GM18909 (cell line): ENCODE data around the gene NLRX1.
"Not testable (repeated sequence)": the region's sequence is repeated elsewhere in the genome, so short reads cannot be mapped to it uniquely, and the experiment has no call there.

Experiments used
- ATAC-seq: cut with Tn5 transposase; IDR thresholded peaks from one replicate; pipeline ENCODE4 v1.9.1; 2021; ENCODE audit warnings: mild to moderate bottlenecking; ENCODE audit not compliant: unreplicated experiment, poor library complexity

NLRX1 gene

GRCh38 chr11:119180729-119181676 lies 12.5 kb downstream of the NLRX1 start:
- ATAC-seq = no peak

GRCh38 chr11:119181677-119182412 lies 13.3 kb downstream of the NLRX1 start:
- no peak for ATAC-seq

- ATAC-seq = not testable (repeated sequence)
Observed at GRCh38 chr11:119184399-119184798, 15.9 kb downstream of the NLRX1 start.

GRCh38 chr11:119185981-119186634 lies 17.6 kb downstream of the NLRX1 start:
- ATAC-seq = no peak

DNA sequence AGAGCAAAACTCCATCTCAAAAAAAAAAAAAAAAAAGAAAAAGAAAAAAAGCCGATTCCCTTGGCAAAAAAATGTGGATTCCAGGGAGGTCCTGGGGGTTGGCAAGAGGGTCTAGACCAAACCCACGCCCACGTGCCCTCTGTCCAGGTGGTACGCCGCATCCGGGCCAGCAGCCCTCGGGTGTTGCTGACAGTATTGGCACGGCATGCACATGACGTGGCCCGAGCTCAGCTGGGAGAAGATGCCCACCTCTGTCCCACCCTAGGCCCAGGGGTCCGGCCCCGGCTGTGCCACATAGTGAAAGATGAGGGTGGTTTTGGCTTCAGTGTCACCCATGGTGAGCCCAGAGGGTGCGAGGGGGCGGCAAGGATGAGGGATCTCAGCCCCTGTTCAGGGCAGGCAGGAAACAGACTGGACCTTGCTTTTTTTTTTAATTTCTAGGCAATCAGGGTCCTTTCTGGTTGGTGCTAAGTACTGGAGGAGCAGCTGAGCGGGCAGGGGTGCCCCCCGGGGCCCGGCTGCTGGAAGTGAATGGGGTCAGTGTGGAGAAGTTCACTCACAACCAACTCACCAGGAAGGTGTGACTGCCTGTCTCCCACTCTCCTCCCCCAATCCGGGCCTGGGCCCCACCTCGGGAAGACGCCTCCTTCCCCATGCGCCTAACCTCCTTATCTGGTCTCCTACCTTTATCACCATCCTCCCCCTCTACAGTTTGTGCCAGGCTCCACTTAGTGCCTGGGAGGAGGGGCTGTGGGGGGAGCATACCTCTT lies 18.8 kb downstream of the NLRX1 start:
- no peak for ATAC-seq

- ATAC-seq = no peak
Observed at GRCh38 chr11:119188067-119188466, 19.5 kb downstream of the NLRX1 start.

DNA sequence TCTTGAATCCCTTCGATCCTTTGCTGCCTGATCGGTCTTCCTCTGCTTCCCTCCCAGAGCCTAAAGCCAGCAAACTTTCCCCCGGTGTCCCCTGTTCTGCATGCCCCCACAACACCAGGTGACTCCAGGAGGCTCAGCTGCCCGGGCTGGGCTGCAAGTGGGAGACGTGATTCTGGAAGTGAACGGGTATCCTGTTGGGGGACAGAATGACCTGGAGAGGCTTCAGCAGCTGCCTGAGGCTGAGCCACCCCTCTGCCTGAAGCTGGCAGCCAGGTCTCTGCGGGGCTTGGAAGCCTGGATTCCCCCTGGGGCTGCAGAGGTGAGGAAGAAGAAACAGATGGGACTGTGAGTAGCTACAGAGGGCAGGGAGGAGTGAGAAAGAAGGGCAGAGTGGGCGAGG lies 20.4 kb downstream of the NLRX1 start:
- no peak for ATAC-seq

- no peak for ATAC-seq
Observed at GRCh38 chr11:119189393-119189792, 20.9 kb downstream of the NLRX1 start.

GRCh38 chr11:119190531-119190930 lies 22.0 kb downstream of the NLRX1 start:
- no peak for ATAC-seq

DNA sequence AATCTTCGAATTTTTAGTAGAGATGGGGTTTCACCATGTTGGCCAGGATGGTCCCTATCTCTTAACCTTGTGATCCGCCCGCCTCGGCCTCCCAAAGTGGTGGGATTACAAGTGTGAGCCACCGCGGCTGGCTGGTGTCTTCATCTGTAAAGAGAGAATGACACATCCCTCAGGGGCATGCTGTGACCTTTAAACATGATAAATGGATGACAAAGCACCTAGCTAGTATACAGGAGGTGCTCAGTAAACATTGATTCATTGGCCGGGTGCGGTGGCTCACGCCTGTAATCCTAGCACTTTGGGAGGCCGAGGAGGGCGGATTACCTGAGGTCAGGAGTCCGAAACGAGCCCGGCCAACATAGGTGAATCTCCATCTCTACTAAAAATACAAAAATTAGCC lies 22.7 kb downstream of the NLRX1 start:
- ATAC-seq = not testable (repeated sequence)

DNA sequence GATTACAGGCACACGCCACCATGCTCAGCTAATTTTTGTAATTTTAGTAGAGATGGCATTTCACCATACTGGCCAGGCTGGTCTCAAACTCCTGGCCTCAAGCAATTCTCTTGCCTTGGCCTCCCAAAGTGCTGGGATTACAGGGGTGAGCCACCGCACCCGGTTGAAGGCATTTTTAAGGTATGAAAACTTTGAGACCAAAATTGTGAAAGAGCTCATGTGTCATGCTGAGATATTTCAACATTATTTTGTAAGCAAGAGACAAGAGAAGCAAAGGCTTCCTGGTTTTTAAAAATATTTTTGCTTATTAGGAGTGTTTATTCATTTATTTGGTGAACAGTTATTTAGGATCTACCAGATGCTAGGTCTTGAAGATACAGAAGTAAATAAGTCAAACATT lies 23.6 kb downstream of the NLRX1 start:
- no peak for ATAC-seq

DNA sequence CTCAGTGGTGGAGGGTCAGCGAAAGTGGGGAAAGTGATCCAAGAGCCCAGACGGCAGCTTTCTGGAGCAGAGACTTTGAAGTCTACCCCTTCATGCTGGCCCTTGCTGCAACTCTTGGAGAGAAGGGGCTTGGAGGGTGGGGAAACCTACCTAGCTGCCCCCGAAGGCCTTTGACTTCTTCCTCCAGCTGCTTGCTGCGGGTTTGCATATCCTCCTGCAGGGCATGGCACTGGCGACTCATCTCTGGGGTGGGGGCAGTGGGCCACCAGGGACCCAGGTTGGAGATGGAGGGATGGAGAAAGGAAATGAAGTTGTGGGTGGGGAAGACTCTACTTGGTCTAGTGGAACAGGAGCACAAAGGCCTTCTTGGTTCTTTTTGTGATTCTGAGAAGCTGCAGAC lies 24.5 kb downstream of the NLRX1 start:
- no peak for ATAC-seq

DNA sequence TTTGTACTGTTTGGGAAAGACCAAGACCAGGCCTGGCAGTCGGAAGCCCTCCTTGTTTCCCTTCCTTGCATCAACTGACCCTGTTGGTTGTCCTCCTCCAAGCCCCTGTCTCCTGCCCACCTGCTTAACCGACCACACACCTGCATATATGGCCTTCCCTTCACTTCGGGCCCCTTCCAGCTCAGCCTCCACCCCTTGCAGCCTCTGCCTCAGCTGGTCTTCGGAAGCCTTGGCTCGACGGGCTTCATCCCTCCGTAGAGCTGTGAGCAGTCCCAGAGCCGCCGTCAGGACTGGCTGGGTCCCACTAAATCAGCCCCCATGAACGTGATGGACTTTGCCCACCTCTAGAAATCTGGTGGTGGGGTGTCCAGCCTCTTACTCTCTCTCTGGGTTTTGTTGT lies 25.1 kb downstream of the NLRX1 start:
- no peak for ATAC-seq

DNA sequence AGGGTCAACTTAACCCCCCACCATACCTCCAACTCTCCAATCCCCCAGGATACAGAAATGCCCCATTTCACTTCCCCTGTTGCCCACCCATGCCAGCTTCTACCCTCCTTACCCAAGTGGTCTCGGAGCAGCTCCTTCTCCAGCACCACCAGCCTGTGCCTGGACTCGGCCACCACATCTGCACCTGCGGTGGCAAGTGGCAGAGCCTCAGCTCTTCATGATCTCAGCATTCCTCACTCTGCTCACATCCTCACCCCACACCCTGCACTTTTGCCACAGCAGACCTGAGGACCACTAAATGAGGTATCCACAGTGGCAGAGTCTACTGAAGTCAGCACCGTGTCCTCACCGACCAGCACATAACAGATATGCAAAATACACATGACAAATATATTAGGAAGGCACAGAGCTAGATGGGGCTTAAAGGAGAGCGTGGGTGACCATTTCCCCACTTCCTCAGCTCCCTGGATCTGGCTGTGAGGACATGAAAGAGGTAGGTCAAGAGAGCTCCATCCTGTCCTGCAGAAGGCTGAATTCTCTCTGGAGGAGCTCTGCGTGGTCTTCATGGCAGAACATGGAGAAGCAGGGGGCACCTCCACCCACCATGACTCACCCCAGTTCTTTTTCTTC lies 26.4 kb downstream of the NLRX1 start:
- no peak for ATAC-seq

DNA sequence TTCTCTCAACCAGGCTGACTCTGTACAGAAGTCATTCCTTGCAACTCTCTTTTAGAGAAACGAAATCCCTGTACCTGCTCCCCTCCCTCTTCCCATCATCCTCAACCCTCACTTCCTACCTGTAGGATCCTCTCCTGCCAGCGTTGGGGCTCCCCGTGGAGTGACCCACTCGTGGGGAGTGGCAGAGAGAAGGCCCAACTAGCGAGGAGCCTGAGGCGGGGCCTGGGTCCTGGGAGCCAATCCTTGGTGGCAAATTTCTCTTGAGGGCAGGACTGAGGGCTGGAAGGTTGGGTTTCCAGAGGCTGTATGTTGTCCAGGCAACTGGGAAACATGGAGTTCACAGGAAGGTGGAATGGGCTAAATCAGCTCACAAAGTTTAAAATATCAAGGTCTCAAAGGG lies 27.2 kb downstream of the NLRX1 start:
- no peak for ATAC-seq

DNA sequence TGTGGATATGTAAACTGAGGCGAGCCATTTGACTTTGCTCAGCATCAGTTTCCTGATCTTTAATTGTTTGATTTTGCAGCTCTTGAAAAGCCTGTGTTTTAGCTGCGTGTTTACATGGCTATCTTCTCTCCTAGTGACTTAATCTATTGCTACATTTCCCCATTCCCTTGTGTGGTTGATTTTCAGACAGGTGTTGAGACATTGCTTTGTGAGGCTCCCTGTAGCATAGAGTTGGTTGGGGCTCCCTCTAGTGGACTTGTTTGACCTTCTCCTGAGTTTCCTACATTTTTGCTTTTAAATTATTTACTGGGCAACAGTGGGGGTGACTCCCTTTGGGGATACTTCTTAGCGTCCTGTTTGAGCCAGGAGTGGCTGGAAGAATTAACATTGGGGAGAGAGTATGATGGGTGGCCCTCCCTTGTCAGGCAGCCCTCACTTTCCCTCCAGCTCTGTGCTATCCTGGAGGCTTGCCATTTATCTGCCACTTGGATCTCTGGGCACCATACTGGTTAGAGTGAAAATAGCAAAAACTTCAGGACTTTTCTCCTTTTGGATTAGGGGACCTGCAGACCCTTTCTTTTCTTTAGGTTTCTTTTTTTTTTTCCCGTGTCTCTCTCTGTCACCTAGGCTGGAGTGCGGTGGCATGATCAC lies 28.4 kb downstream of the NLRX1 start:
- peak; percentile 62 for ATAC-seq

GRCh38 chr11:119198925-119199324 lies 30.4 kb downstream of the NLRX1 start:
- no peak for ATAC-seq

GRCh38 chr11:119201236-119201635 lies 32.7 kb downstream of the NLRX1 start:
- not testable (repeated sequence) for ATAC-seq

DNA sequence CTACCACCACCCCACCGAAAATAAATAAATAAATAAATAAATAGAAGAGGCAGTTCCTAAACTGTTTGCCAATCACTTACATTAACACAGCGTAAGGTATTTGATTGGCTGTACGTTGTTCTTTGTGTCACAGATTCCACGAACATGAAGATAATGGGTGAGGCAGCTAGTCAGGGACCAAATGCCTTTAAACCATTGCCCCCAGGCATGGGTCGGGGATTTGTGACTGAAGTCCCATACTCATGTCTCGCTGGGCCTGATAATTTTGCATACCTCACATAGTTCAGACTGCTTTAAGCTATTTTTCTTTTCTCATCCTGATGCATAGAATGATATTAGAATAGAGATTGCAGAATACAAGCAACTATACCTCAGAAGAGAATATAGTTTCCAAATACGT lies 34.0 kb downstream of the NLRX1 start:
- no peak for ATAC-seq
